DMS53 treated with DMSO at 0.1 percent for 48 hours (cell line): ENCODE results near the gene LRP1B.

ENCODE experiments used
- DNase-seq: peaks from one replicate; lab custom pipeline; 2025; ENCODE audit not compliant: unreplicated experiment; lab: John Stamatoyannopoulos, UW

LRP1B gene

DNA sequence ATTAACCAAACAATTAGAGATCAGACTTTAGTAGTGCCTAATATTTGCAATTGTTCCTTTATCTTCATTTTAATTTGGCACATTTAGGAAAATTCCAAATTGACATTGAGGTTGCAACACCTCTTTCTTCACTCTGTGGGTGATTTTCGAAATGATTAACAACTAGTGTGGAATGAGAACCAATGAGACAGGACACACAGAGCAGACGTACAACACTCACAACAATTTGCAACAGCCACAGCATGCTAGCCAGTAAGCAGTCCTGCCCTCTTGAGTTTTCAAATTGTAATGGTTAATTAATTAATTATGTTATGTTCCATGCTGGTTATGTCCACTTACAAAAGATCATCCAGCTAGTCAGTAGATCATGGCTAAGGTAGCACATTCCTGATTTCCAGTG, 339.3 kb downstream of the LRP1B start:
- DNase-seq, result no peak

DNA sequence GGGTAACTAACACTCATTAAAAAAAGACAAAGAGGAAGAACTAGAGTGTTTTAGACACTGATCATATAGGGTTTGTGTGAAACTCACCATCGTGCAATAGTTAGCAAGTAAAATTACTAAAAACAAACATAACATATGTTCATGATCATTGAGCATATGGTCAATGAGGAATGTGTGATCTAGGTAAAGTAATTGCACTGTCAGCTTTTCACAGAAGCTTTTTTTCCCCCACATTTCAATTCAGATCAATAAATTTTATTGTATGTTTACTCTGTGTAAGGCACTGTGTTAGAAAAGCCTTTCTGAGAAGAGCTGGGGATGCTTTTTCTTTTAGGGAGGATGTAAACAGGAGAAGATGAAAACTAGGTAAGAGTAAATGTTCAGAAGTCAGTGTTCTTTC, 348.2 kb downstream of the LRP1B start:
- no peak for DNase-seq

DNA sequence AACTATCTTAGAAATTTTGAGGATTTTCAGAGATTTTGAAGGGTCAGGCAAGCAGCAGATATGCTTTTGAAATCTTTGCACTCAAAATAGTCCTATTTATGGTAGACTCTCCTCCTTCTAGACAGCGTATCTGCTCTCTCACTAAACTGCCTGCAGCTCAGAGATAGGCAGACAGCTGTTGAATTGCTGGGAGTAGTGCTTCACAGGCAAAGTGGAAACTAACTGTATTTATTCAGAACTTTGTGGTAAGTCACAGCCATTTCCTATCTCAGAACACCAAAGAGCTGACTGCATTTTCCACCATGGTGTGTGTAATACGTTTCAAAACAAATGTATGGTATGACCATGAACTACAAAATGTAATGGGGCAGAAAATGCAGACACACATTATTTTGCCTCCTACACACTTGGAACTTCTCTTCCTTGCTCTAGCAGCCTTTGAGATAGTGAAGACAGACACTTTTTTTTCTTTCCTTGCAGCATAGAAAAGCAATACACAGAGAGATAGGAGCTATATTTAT, 352.4 kb downstream of the LRP1B start:
- DNase-seq, result no peak

DNA sequence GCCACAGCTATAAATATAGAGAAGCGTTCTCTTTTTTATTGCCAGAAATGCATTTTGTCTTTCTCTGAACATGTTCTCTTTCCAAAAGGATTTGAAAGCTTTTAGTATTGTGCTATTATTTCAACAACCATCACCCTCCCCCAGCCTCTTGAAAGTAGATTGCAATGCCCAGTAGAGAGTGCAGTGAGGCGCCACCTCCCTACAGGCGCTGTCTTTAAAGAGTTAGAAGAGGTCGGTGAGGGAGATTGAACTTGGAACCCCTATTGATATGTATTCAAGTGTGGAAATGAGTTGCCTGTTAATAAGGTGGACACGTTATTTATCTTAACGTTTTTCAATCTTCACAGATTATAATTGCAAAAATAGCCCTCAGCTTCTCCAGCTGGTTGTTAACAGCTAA, 360.3 kb downstream of the LRP1B start:
- no peak for DNase-seq

DNA sequence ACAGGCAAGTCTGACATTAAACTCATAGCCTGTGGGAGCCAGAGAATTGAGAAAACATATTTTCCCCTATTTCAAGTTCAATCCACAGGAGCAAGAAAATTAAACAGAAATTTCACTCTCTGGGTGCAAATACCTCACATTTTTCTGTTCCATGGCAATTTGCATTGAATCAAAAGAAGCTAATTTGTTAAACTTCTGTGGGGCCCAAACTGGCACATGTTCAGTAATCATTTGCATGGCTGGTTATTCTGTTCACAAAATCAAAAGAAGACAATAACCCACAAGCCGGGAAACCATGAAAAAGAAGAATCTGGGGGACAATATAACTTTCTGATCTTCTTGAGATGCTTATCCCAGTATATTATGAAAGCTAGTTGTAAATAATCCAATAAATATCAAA, 363.1 kb downstream of the LRP1B start:
- no peak for DNase-seq

DNA sequence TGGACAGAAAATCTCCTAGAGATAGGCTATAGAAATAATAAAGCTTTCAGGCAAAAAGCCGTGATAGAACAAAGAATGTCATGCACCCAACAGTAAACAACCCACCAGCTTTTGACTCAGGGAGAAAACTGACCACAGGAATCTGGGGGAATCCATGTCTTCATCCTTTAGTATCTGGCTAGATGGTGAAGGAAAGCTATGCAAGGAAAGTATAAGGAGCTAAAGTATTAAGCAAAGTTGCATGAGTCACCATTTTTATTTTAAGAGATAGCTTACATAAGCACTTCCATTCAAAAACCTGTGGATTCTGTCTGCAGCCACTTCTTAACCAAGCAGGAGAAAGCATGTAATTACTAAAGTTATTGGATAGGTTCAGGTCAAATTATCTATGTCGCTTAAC, 363.8 kb downstream of the LRP1B start:
- no peak for DNase-seq

DNA sequence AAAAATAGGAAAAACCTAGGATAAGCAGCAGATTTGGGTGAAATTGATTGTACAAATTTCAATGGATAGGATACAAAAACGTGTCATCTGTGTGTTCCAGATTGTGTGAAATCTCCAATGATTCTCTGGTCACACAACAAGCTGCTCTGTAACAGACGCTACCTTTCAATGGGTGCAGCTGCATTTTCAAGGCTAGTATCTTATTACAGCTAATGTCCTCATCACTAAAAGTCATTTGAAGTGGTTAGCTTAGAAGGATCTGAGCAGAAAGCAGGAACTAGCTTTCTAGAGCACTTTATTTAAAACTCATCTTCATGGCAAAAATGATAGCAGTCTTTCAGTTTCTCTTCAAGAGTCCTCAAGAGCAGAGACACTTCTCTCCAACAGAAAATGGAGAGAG, 364.6 kb downstream of the LRP1B start:
- DNase-seq, result no peak

DNA sequence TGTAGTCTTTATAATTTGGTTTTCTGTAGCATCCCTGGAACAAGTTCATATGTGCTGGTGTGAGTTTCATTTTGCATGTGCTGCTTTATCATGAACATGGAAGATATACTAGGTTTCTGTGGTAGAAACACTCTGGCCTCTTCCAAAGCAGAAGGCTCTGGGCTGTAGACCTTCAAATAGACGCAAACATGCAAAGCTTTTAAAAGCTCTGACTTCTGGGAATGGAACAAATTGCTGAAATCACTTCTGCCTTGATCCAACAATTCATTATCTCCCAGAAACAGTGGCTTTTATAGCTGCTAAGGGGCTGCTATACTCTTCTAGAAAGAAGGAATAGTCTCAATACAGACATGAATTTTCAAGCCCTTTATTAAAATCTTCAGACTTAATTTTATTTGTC, 382.2 kb downstream of the LRP1B start:
- no peak for DNase-seq

DNA sequence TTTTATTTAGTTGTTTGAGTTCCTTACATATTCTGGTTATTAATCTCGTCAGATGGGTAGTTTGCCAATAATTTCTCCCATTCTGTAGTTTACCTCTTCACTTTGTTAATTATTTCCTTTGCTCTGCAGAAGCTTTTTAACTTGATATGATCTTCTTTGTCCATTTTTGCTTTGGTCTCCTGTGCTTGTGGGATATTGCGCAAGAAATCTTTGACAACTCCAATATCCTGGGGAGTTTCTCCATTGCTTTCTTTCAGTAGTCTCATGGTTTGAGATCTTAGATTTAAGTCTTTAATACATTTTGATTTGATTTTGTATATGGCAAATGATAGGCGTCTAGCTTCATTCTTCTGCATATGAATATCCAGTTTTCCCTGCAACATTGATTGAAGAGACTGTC, 389.2 kb downstream of the LRP1B start:
- DNase-seq, result no peak

DNA sequence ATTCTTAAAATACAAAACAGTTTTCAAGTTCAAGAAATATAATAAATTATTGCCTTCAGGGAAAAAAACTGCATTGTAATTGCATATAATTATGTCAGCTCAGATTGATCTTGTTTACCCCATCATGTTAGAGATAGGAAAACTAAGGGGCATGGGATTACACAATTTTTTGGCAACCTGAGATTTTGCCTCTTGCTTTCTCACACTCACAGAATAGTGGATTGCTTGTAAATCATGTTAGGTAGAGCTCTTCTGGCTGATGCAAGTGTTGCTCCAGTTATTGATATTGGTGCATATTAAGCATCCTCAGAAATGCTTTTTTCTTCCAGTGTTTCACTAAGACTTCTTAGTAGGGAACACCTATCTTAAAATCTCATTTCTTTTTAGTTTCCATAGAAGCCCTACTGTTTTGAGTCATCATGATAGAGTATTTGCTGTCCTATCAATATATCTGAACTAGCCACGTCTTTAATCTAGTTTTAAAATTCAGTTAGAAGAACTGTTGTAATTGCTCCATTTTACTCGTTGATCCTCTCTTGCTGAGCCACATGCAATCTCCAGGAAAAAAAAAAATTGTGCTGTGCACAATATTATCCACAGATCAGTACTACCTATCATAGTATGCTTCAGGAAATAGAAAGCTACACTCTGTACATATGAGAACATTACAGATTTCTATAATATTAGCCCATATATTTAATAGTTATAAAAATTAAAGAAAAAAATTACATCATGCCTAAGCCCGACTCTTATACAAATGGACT, 393.1 kb downstream of the LRP1B start:
- DNase-seq, result no peak

DNA sequence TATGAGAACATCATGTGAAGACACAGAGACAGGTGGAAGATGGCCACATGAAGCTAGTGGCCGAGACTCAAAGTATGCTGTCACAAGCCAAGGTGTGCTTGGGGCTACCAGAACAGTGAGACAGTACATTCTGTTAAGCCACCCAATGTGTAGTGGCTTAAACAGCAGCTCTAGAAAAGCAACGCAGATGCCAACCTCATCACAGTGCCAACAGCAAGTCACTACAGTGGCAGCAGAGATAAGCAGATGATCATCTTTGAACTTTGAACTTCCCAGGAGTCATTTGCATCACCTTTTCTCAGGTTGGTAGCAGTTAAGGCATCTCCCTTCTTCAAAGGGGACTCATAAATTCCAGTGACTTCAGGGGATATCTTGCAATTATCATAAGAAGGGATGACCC, 394.4 kb downstream of the LRP1B start:
- no peak for DNase-seq

DNA sequence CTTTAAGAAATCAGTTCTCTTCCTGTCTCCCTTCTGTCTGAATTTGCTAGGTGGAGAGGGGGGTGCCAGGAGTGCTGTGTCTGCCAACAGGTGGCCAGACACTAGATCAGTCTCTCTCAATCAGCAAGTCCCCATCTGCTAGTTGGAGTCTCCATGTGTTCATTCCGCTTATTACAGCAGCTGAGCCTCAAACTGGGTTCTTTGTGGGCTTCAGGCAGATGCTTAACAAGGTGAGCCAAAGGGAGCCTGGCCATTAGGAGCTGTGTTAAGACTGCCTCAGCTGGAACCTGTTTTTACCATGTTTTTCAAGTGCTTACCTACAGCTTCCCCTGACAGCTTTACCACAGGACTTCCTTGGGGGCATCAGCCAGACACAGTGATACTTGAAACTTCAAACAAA, 401.9 kb downstream of the LRP1B start:
- no peak for DNase-seq

DNA sequence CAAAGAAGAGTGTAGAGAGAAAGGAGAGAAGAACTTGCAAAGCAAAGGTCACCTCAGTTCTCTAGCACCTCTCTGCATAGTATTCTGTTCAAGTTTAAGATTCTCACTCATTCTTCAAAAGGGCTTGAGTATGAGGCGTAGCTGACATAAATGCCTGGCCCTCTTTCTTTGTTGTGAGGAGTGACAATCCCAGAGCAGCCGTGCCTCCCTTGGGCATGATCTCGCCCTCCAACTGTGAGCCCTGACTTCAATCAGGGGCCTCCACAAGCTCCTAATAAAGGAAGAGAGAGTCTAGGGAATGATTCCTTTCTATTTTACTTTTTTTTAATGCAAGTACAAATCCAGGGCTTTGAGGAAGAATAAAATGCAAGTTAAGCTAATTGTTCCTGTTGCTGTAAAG, 402.7 kb downstream of the LRP1B start:
- DNase-seq, result no peak

DNA sequence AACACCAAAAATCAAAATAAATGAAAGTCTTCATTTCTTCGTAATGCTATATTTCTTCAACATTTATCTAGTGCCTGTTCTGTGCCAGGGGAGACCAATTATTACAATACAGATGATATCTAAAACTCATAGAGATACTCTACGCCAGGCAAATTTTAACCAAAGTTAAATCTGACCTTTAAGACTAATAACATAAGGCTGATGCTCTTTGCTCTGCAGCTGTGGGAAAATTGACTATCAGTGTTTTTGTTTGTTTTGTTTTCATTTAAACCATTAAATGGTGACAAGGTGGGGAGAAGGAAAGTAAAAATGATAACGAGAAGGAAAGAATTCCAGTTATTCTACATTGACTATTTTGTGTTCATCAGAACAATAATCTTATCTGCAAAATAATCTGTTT, 406.4 kb downstream of the LRP1B start:
- DNase-seq, result no peak

DNA sequence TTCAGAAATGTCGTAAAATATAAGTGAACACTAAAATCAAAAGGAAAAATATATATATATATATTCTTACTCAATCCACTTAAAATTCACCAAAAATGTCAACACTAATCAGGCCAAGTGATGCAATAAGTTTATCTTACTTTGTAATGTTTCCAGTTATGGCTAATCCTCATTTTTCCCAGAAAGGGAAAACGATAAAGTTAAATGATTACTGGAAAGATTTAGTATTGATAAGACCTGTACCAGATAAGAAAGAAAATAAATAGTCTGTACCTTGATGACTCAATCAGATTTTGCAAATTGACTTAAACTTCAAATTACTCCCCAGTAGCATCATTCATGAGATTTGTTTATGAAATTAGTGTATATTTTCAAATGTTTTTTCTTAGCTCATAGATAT, 407.0 kb downstream of the LRP1B start:
- no peak for DNase-seq

DNA sequence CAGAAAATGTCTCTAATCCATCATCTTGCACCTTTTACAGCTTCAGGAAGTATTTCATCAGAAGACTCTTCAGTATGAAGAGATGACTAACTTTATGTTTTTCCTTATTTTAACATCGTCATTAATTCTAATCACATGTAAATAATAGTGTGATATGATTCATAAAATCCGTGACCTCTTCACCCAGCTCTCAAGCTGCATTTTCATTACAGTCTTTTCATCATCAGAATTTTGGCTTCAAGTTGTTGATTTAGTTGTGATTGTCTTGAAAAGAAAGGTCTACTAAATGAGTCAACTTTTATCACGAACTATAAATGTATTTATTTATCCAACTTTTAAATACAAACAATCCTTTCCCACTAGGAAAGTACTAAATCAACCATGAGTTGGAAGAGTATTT, 410.3 kb downstream of the LRP1B start:
- DNase-seq, result no peak

DNA sequence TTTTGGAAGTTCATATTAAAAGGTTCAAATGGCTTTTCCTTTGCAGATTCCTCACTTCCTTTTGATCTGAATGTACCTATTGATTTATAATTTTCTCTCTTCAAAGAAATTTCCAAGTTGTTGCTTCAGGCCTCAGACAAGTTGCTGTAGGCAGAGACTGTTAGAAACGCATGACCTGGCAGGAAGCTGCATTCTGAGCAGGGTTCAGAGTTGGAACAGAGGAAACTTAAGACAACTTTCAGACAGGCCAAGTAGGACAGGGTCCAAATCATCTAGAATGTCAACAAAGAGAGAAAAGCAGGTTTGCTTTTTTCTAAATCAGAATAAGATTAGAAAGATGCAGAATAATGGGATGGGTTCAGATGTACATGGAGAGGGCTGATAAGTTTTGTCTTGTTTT, 416.3 kb downstream of the LRP1B start:
- DNase-seq, result no peak

DNA sequence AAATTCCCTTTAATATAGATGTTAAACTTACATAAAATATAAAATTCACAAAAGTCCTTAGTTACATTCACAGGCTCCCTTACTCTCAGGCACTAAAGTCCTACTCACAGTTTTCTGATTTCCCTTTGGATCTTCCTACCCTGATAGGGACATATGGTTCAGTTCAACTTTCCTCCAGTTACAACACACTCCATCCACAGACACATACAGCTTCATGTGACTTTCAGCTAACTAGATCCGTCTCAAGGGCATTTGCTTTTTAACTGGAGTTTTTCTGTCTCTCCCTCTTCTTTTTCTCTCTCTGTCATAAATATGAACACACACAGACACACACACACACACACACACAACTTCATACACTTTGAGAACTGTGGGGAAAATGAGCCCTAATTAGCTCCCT, 419.2 kb downstream of the LRP1B start:
- DNase-seq, result no peak

DNA sequence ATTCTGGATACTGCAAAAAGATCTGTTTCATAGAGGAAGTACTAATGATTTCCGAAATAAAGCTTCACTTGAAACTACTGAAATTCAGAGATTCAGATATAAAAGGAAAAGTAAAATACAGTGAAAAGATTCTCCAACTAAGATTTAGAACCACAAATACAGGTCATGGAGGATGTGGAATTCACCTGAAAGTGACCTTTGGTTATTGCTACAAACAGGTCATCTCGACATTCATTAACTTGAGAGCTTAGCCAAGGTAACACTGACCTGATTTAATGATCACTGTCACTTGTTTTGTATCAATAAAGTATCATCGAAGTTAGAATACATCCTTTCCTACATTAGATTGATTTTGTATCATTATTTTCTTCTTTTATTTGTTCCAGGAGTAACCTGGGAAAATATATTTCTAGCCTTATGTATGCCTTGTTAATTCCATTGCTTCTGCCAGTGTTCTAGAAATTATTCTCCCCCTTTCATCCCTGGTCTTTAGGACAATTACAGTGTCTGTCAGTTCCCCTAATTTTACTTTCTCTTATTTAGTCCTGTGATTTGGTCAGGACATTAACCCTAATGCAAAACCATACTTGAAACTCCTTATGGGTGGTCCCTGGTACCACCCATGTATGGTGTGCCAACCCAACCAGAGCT, 420.1 kb downstream of the LRP1B start:
- DNase-seq, result no peak

DNA sequence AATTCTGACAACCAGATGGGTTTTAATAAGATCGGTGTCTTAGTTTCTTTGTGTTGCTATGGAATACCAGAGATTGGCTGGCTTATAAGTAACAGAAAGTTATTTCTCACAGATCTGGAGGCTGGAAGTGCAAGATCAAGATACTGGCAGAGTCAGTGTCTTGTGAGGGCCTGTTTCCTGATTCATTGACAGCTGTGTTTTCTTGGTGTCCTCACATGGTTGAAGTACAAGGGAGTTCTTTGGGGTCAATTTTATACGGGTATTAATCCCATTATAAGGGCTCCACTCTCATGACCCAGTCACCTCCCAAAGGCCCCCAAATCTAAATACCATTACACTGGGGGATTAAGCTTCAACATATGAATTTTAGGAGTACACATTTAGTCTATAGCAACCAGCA, 421.1 kb downstream of the LRP1B start:
- DNase-seq, result no peak

DNA sequence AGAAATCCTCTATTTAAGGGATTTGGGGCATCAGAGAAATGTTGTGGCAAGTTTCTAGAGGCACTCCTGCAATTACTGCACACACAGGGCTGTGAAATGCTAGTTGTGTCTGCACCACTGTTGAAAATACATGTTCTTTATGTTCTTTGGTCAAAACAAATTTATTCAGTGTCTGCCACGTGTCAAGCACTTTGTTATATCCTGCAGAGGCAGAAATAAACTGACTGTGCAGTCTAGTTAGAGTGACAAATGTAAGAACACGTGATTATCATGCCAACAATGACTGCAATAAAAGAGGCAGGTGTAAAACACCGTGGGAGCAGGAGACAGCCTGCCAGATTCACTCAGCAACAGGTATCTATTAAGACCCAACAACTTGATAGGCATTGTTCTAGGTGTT, 423.3 kb downstream of the LRP1B start:
- no peak for DNase-seq

DNA sequence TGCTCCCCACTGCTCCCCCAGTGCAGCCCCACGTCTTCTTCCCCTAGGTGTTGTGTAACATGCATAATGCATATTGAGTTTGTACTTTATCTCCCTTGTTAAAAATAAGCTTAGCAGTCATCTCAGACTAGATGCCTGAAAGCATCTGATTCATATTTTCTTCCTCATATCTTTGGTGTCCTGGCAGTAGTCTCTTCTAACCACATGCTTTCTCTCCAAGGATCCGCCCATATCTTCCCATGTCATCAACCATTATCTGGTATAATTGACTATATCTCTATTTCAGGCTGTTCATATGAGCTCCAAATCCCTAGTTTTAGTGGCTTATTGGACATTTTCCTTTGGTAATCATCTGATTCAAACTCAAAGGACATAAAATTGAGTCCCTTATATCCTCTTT, 426.3 kb downstream of the LRP1B start:
- no peak for DNase-seq

DNA sequence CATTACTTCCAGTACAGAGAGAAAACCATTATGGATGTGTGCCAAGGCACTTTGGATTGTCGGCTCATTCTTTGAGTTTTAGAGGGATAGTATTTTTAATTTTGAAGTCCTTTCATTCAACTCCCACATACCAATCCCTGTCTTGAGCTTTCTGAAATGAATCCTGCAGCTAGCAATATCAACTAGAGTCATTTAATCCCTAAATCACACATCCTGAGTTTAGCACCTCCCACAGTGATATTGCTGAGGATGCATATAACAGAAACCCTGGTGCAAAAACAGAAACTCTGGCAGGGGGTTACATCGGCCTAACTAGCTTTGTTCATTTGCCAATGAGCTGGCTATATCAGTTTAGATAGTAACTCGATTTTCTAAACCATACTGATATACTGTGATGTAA, 427.3 kb downstream of the LRP1B start:
- no peak for DNase-seq
